B cell (primary cell): ENCODE results near the gene FAM120C. TPM values are rescaled to one million over a fixed set of nuclear protein-coding genes. Genes with fewer than 3 reads are reported as not detected.

Source experiments
- ATAC-seq: fragments of 200-7000 bp; cut with Tn5 transposase; one replicate; pipeline ENCODE4 v1.10.0; 2021; ENCODE audit warnings: low read depth, mild to moderate bottlenecking, moderate number of reproducible peaks, moderate library complexity
- CTCF ChIA-PET: fragments of 350-600 bp; sonication (Branson Sonifier 250); formaldehyde crosslinking; loops from one replicate; lab custom pipeline; 2021; ENCODE audit warnings: antibody characterized with exemption, inconsistent platforms; lab: Charles Lee
- POLR2A ChIA-PET: fragments of 350-600 bp; sonication (Branson Sonifier 250); formaldehyde crosslinking; loops from one replicate; lab custom pipeline; 2021; ENCODE audit warnings: antibody characterized with exemption; lab: Charles Lee
- DNase-seq: peaks from one replicate; pipeline ENCODE4 v3.0.0; 2013
- H2AFZ ChIP-seq: 2 replicates; pipeline ENCODE4 v1.6.1; 2012; ENCODE audit warnings: mild to moderate bottlenecking, low read depth, low read length; ENCODE audit not compliant: insufficient read depth, poor library complexity, severe bottlenecking
- H3K27ac ChIP-seq, 2 donors: 1 replicate in 1 of 2; 2 replicates in 1 of 2; pipeline ENCODE4 v1.5.1; 2012 to 2013; ENCODE audit warnings: low read length in 2 of 2, mild to moderate bottlenecking in 2 of 2, moderate library complexity in 1 of 2
- H3K27me3 ChIP-seq, 4 experiments: fragments of 200-600 bp in 1 of 4; sonication (generic) in 1 of 4; replicated peaks in 1 of 4; 1 replicate in 2 of 4; 2 replicates in 2 of 4; pipeline versions ENCODE4 v1.6.1 to v1.7.0; 2013 to 2016; ENCODE audit warnings: low read length in 3 of 4, mild to moderate bottlenecking in 2 of 4, mixed read lengths in 1 of 4, moderate library complexity in 1 of 4; ENCODE audit not compliant: insufficient read depth in 4 of 4, control insufficient read depth in 3 of 4; ENCODE audit errors: control extremely low read depth in 1 of 4
- H3K36me3 ChIP-seq, 2 experiments: replicated peaks in 1 of 2; 1 replicate in 1 of 2; 2 replicates in 1 of 2; pipeline versions ENCODE4 v1.6.1 to v1.7.1; 2013; ENCODE audit warnings: low read length in 1 of 2; ENCODE audit not compliant: insufficient read depth in 2 of 2, control insufficient read depth in 1 of 2; ENCODE audit errors: control extremely low read depth in 1 of 2, extremely low read depth in 1 of 2
- H3K4me1 ChIP-seq, 2 donors: fragments of 200-600 bp in 1 of 2; sonication (generic) in 1 of 2; 1 replicate in 1 of 2; 2 replicates in 1 of 2; pipeline versions ENCODE4 v1.5.1 to v1.6.1; 2013 to 2017; ENCODE audit warnings: low read length in 2 of 2; ENCODE audit not compliant: control insufficient read depth in 2 of 2, insufficient read depth in 2 of 2
- H3K4me2 ChIP-seq: replicated peaks from 2 replicates; pipeline ENCODE3; 2012; ENCODE audit warnings: mild to moderate bottlenecking, low read depth, low read length; ENCODE audit not compliant: poor library complexity, severe bottlenecking
- H3K4me3 ChIP-seq, 5 experiments: fragments of 200-600 bp in 1 of 5; sonication (generic) in 1 of 5; 1 replicate in 3 of 5; 2 replicates in 2 of 5; pipeline versions ENCODE4 v1.5.1 to v1.7.0; 2011 to 2016; ENCODE audit warnings: low read length in 4 of 5, mild to moderate bottlenecking in 4 of 5, low read depth in 2 of 5, control low read depth in 1 of 5, moderate library complexity in 1 of 5; ENCODE audit not compliant: insufficient read depth in 1 of 5; ENCODE audit errors: control extremely low read depth in 1 of 5, extremely low read depth in 1 of 5
- H3K79me2 ChIP-seq: fragments of 200-600 bp; sonication (generic); one replicate; pipeline ENCODE4 v1.6.0; 2016; ENCODE audit warnings: low read length; ENCODE audit not compliant: control insufficient read depth, insufficient read depth
- H3K9ac ChIP-seq: fragments of 200-600 bp; sonication (generic); 2 replicates; pipeline ENCODE4 v1.6.1; 2017; ENCODE audit warnings: mild to moderate bottlenecking, low read length, moderate library complexity
- H3K9me3 ChIP-seq, 3 donors: one replicate each; pipeline versions ENCODE4 v1.6.1 to v1.7.1; 2013; ENCODE audit warnings: low read length in 2 of 3; ENCODE audit not compliant: control insufficient read depth in 2 of 3, insufficient read depth in 1 of 3; ENCODE audit errors: control extremely low read depth in 1 of 3
- H4K20me1 ChIP-seq: 2 replicates; pipeline ENCODE4 v1.6.0; 2012; ENCODE audit warnings: mild to moderate bottlenecking, low read length; ENCODE audit not compliant: insufficient read depth, control insufficient read depth, poor library complexity, severe bottlenecking
- H3K27ac Mint-ChIP-seq: one replicate; pipeline ENCODE4 v1.8.0; 2021; ENCODE audit warnings: mixed read lengths
- H3K27me3 Mint-ChIP-seq: one replicate; pipeline ENCODE4 v1.8.0; 2021; ENCODE audit warnings: mixed read lengths
- H3K4me1 Mint-ChIP-seq: one replicate; pipeline ENCODE4 v1.8.0; 2021; ENCODE audit warnings: mixed read lengths
- H3K4me3 Mint-ChIP-seq: one replicate; pipeline ENCODE4 v1.8.0; 2021; ENCODE audit warnings: mixed read lengths
- H3K9me3 Mint-ChIP-seq: one replicate; pipeline ENCODE4 v1.8.0; 2022; ENCODE audit warnings: mixed read lengths; ENCODE audit not compliant: insufficient read depth
- CTCF ChIP-seq: fragments of 200-600 bp; IDR thresholded peaks from one replicate; pipeline ENCODE4 v1.8.0; 2022; ENCODE audit warnings: antibody characterized with exemption, mild to moderate bottlenecking
- EZH2 ChIP-seq: IDR thresholded peaks from 2 replicates; pipeline ENCODE4 v1.6.1; 2012; ENCODE audit warnings: borderline replicate concordance, low read depth, mild to moderate bottlenecking, moderate library complexity, low read length; ENCODE audit not compliant: insufficient read depth, poor library complexity, severe bottlenecking
- WGBS: methylation state at CpG from one replicate; pipeline ENCODE4 v1.1.5; 2013; ENCODE audit warnings: missing lambda C conversion rate; ENCODE audit not compliant: insufficient coverage; 5-methylcytosine and 5-hydroxymethylcytosine counted together
- intact Hi-C: fragments of 100-400 bp; cut with micrococcal nuclease; formaldehyde crosslinking; loops from one replicate; pipeline ENCODE4 v1.10.0; 2022
- polyA plus RNA-seq: library from polyadenylated mRNA; depleted of rRNA; stranded (reverse); fragments of >200 nt; gene quantifications from 2 replicates; pipeline ENCODE4 v1.2.3, GENCODE V29; 2012
- total RNA-seq, 2 donors: library from RNA; stranded (reverse); fragments of 120-200 nt in 1 of 2; gene quantifications; 1 replicate in 1 of 2; 2 replicates in 1 of 2; pipeline versions ENCODE4 v1.2.3 to v1.2.4, GENCODE V29; 2013 to 2022

Gene FAM120C
- total and polyA plus RNA-seq, 2 donors (not counting 1 experiment from before 2014, with no cell fraction given), result 7.7 to 23.3 TPM

GRCh38 chrX:54230435-54231148, 47.5 kb upstream of the FAM120C start:
- intact Hi-C loops, result no loop called here
- no peak for DNase-seq
- POLR2A ChIA-PET, result no interaction called here

More at GRCh38 chrX:54230435-54231148, 47.5 kb upstream of the FAM120C start:
- H3K27me3 Mint-ChIP-seq, result no peaks in the 10 kb centered on the region
- H3K27me3 ChIP-seq, result no peaks in the 10 kb centered on the region
- H2AFZ ChIP-seq, result no peak overlapping the region
- no peak for ATAC-seq
- CTCF ChIA-PET, result no interaction called here
- no peak overlapping the region for H3K27ac Mint-ChIP-seq
- WGBS, result 100% methylated on average over 1 of the region's 4 CpGs
- no peak overlapping the region for H3K4me2 ChIP-seq
- H3K9me3 ChIP-seq, result no peaks in the 10 kb centered on the region
- no peaks in the 10 kb centered on the region for H3K9me3 Mint-ChIP-seq
- H3K27ac ChIP-seq, result no peak overlapping the region
- H3K79me2 ChIP-seq, result no peaks in the 10 kb centered on the region
- no peaks in the 10 kb centered on the region for H3K4me1 ChIP-seq
- H3K9ac ChIP-seq, result no peak overlapping the region
- no peaks in the 10 kb centered on the region for H3K4me1 Mint-ChIP-seq
- H3K4me3 Mint-ChIP-seq, result no peak overlapping the region
- no peak for TF ChIP-seq CTCF
- no peak for TF ChIP-seq EZH2
- no peaks in the 10 kb centered on the region for H4K20me1 ChIP-seq
- H3K36me3 ChIP-seq, result no peaks in the 10 kb centered on the region
- no peak overlapping the region for H3K4me3 ChIP-seq
